Astrocyte (in vitro differentiated cells and primary cell): ENCODE data around the gene PAMR1. TPM values are rescaled to one million over a fixed set of nuclear protein-coding genes. Genes with fewer than 3 reads are reported as not detected.
A peak's percentile ranks its signal among the peaks of the same experiment; 100 is the strongest.

Source experiments
- DNase-seq: peaks from one replicate; pipeline ENCODE4 v3.0.0-alpha.2; 2010; ENCODE audit warnings: low read depth
- FAIRE-seq: peaks from 2 replicates; lab custom pipeline; 2011; peaks lifted over from hg19 to GRCh38; lab: Jason Lieb, UNC
- H2AFZ ChIP-seq: 2 replicates; pipeline ENCODE4 v1.6.0; 2012; ENCODE audit warnings: low read depth, low read length, inconsistent platforms
- H3K27ac ChIP-seq: 2 replicates; pipeline ENCODE4 v1.5.1; 2011; ENCODE audit warnings: low read depth, low read length, inconsistent platforms
- H3K27me3 ChIP-seq: 2 replicates; pipeline ENCODE4 v1.6.0; 2011; ENCODE audit warnings: low read length, inconsistent platforms; ENCODE audit not compliant: insufficient read depth
- H3K36me3 ChIP-seq: 2 replicates; pipeline ENCODE4 v1.5.1; 2011; ENCODE audit warnings: low read length, inconsistent platforms; ENCODE audit not compliant: insufficient read depth
- H3K4me1 ChIP-seq: 2 replicates; pipeline ENCODE4 v1.5.1; 2011; ENCODE audit warnings: low read length, inconsistent platforms; ENCODE audit not compliant: insufficient read depth
- H3K4me2 ChIP-seq: 2 replicates; pipeline ENCODE4 v1.6.0; 2012; ENCODE audit warnings: low read length, inconsistent platforms
- H3K4me3 ChIP-seq: 2 replicates; pipeline ENCODE4 v1.5.1; 2011; ENCODE audit warnings: low read depth, mild to moderate bottlenecking, low read length, inconsistent platforms; ENCODE audit not compliant: insufficient read depth
- H3K79me2 ChIP-seq: 2 replicates; pipeline ENCODE4 v1.6.0; 2012; ENCODE audit warnings: mild to moderate bottlenecking, low read length, inconsistent platforms; ENCODE audit not compliant: insufficient read depth
- H3K9ac ChIP-seq: 2 replicates; pipeline ENCODE4 v1.6.0; 2012; ENCODE audit warnings: mild to moderate bottlenecking, low read length, inconsistent platforms
- H3K9me3 ChIP-seq: 2 replicates; pipeline ENCODE4 v1.5.1; 2012; ENCODE audit warnings: low read depth, mild to moderate bottlenecking, low read length, inconsistent platforms; ENCODE audit not compliant: insufficient read depth
- H4K20me1 ChIP-seq: 2 replicates; pipeline ENCODE4 v1.6.0; 2012; ENCODE audit warnings: low read length, inconsistent platforms; ENCODE audit not compliant: insufficient read depth
- H3K27ac Mint-ChIP-seq: one replicate; pipeline ENCODE4 v1.8.0; 2021; ENCODE audit warnings: mild to moderate bottlenecking, mixed read lengths; ENCODE audit not compliant: unreplicated experiment
- H3K27me3 Mint-ChIP-seq: one replicate; pipeline ENCODE4 v1.8.0; 2021; ENCODE audit warnings: low read depth, mixed read lengths; ENCODE audit not compliant: unreplicated experiment
- H3K36me3 Mint-ChIP-seq: one replicate; pipeline ENCODE4 v1.8.0; 2021; ENCODE audit warnings: low read depth, mixed read lengths; ENCODE audit not compliant: unreplicated experiment
- H3K4me1 Mint-ChIP-seq: one replicate; pipeline ENCODE4 v1.8.0; 2021; ENCODE audit warnings: low read depth, mixed read lengths; ENCODE audit not compliant: unreplicated experiment
- H3K4me3 Mint-ChIP-seq: one replicate; pipeline ENCODE4 v1.8.0; 2021; ENCODE audit warnings: mild to moderate bottlenecking, moderate library complexity, mixed read lengths; ENCODE audit not compliant: unreplicated experiment
- H3K9me3 Mint-ChIP-seq: one replicate; pipeline ENCODE4 v1.8.0; 2021; ENCODE audit warnings: mild to moderate bottlenecking, mixed read lengths; ENCODE audit not compliant: unreplicated experiment
- CTCF ChIP-seq: IDR thresholded peaks from 2 replicates; pipeline ENCODE4 v1.5.1; 2011; ENCODE audit warnings: low read depth, mild to moderate bottlenecking, inconsistent platforms, low read length, moderate library complexity; ENCODE audit not compliant: insufficient read depth
- EZH2 ChIP-seq: IDR thresholded peaks from 2 replicates; pipeline ENCODE4 v1.6.1; 2012; ENCODE audit warnings: mild to moderate bottlenecking, low read length, inconsistent platforms; ENCODE audit not compliant: insufficient read depth
- total RNA-seq: library from RNA; stranded (reverse); gene quantifications from 2 replicates; pipeline ENCODE4 v1.2.1, GENCODE V29; 2021

The PAMR1 gene
- total RNA-seq, 1 donor from 2014 or later: 12.6 TPM

- Histone ChIP-seq H3K9me3 (no peaks in the 10 kb centered on the region), H2AFZ (no peak overlapping the region), H3K4me2 (no peak overlapping the region), H3K4me1 (peaks cover 11% of the 10 kb centered on the region), H3K27ac (no peak overlapping the region), H4K20me1 (peaks cover 6% of the 10 kb centered on the region), H3K4me3 (no peak overlapping the region), H3K36me3 (no peaks in the 10 kb centered on the region), H3K9ac (no peak overlapping the region), H3K27me3 (peaks cover 32% of the 10 kb centered on the region), H3K79me2 (no peaks in the 10 kb centered on the region)
- TF ChIP-seq CTCF (no peak), EZH2 (no peak)
- Mint-ChIP-seq H3K36me3 (peaks cover 11% of the 10 kb centered on the region), H3K4me1 (no peaks in the 10 kb centered on the region), H3K9me3 (peaks cover 8% of the 10 kb centered on the region), H3K4me3 (no peak overlapping the region), H3K27ac (no peak overlapping the region), H3K27me3 (peaks cover 89% of the 10 kb centered on the region)
- FAIRE-seq (no peak), DNase-seq (no peak)
Measured at GRCh38 chr11:35425603-35426212, 99.7 kb downstream of the PAMR1 start.

GRCh38 chr11:35424157-35424940 is 101.1 kb downstream of the PAMR1 start:
- FAIRE-seq: peak; percentile 5
- H3K9me3 ChIP-seq: no peaks in the 10 kb centered on the region
- no peaks in the 10 kb centered on the region for H3K36me3 ChIP-seq
- H3K27ac ChIP-seq: no peak overlapping the region
- Mint-ChIP-seq H3K27me3 (peaks cover 91% of the 10 kb centered on the region), H3K4me3 (no peak overlapping the region), H3K36me3 (peaks cover 10% of the 10 kb centered on the region), H3K4me1 (no peaks in the 10 kb centered on the region), H3K27ac (no peak overlapping the region), H3K9me3 (peaks cover 5% of the 10 kb centered on the region)
- peaks cover 6% of the 10 kb centered on the region for H4K20me1 ChIP-seq
- H3K4me3 ChIP-seq: no peak overlapping the region
- H3K4me2 ChIP-seq: no peak overlapping the region
- no peaks in the 10 kb centered on the region for H3K79me2 ChIP-seq
- DNase-seq: peak; percentile 69
- peaks cover 34% of the 10 kb centered on the region for H3K27me3 ChIP-seq
- no peak overlapping the region for H2AFZ ChIP-seq
- peaks cover 22% of the 10 kb centered on the region for H3K4me1 ChIP-seq
- H3K9ac ChIP-seq: no peak overlapping the region
- TF ChIP-seq CTCF (no peak), EZH2 (no peak)
